ENCODE data around the gene GNAZ. TPM values are rescaled to one million over a fixed set of nuclear protein-coding genes. Genes with fewer than 3 reads are reported as not detected.

GNAZ gene
- total RNA-seq, 4 donors from 2014 or later, result 4.2 to 8.2 (median 4.8) TPM

DNA sequence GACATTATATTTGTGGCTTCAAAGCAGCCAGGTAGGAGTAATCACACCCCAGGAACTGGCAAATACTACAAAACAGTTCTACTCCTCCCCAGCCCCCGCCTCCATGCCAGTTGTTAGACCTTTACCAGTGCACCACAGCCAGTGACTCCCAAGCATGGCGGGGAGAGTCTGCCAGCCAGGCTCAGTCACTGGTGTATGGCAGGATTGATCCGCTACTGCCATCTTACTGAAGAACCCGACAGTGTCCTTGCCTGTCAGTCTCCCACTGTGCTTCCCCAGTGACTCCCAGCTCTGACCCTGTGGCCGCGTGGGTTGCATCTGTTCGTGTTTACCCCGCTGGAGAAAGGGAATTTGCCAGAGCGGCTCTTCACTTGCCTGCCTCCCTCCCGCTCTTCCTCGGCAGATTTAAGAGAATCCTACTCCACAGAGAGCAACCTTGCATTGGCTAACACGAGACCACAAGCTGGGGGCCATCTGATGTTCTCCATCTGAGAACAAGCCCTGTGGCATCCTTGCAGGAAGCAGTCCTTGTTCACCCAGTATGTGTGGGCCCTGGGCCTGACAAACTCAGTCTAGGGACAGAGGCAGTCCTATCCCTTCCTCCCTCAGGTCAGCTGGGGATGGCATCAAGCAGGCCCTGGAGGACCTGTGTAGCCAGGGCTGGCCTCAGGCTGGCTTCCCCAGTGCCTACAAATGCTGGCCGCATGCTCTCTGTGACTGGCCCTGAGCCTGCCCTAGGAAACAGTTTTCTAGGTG lies 33.1 kb downstream of the GNAZ start:
- 90 to 94% methylated on average over 12 to 13 of the region's 13 CpGs for WGBS, 2 donors
- intact Hi-C loops (cut with DNase I), result no loop called here

DNA sequence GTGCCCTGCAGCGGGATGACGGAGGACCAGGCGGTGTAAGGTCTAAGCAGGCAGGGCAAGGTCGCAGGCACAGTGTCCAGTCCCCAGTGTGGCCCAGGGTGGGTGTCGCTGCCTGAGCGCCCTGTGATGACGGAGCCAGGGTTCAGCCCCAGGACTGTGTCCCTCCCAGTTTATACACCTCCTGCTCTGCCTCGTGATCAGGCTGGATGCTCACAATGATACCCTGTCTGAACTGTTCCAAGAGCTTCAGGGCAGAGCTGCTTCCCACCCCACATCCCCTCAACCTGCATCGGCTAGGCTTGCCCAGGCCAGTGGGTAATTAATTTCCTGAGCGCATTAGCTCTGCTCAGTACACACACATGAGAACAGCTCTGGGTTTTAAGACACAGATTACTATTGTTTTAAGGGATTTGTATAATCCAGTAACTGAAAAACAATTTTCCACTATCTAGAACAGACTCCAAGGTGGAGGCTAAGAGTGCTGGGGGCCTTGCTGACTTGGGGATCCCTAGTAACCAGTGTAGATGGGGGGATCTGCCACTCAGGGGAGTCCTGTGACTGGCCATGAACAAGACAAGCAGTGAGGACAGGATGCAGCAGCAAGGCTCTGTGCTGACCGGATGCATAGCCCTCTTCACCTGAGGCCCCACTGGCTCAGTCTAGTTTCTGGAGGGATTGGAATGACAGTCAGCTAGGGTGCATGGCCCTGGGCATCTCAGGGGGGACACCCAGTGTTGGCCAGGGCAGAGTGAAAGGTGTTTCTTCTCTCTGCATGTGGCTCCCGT lies 34.1 kb downstream of the GNAZ start:
- TF ChIP-seq POLR2A (IDR thresholded peaks at IDR 0.05), result no peak
- TF ChIP-seq, protein P1, sequence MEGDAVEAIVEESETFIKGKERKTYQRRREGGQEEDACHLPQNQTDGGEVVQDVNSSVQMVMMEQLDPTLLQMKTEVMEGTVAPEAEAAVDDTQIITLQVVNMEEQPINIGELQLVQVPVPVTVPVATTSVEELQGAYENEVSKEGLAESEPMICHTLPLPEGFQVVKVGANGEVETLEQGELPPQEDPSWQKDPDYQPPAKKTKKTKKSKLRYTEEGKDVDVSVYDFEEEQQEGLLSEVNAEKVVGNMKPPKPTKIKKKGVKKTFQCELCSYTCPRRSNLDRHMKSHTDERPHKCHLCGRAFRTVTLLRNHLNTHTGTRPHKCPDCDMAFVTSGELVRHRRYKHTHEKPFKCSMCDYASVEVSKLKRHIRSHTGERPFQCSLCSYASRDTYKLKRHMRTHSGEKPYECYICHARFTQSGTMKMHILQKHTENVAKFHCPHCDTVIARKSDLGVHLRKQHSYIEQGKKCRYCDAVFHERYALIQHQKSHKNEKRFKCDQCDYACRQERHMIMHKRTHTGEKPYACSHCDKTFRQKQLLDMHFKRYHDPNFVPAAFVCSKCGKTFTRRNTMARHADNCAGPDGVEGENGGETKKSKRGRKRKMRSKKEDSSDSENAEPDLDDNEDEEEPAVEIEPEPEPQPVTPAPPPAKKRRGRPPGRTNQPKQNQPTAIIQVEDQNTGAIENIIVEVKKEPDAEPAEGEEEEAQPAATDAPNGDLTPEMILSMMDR (IDR thresholded peaks at IDR 0.05), result no peak
- Histone ChIP-seq H3K4me1 (peaks cover 6 to 27% of the 10 kb centered on the region in 2 donors), H3K36me3 (no peaks in the 10 kb centered on the region), H3K27ac (no peak overlapping the region), H3K27me3 (no peaks in the 10 kb centered on the region), H3K9me3 (no peaks in the 10 kb centered on the region), H3K4me3 (replicated peaks in 1 of 3) (no peak overlapping the region)
- 90% methylated on average over 10 to 12 of the region's 12 CpGs for WGBS, 2 donors
- intact Hi-C loops (cut with DNase I), result no loop called here
- no peak for DNase-seq

More for the DNA sequence above, 33.1 kb downstream of the GNAZ start:
- Histone ChIP-seq H3K36me3 (no peaks in the 10 kb centered on the region), H3K27me3 (no peaks in the 10 kb centered on the region), H3K4me3 (replicated peaks in 1 of 3) (no peak overlapping the region), H3K4me1 (peaks cover 16 to 37% of the 10 kb centered on the region in 2 donors), H3K9me3 (no peaks in the 10 kb centered on the region), H3K27ac (no peak overlapping the region)
- DNase-seq, result peak in 1 of 2 donors; percentile 17
- TF ChIP-seq, protein P1 (IDR thresholded peaks at IDR 0.05), result no peak
- TF ChIP-seq POLR2A (IDR thresholded peaks at IDR 0.05), result no peak

DNA sequence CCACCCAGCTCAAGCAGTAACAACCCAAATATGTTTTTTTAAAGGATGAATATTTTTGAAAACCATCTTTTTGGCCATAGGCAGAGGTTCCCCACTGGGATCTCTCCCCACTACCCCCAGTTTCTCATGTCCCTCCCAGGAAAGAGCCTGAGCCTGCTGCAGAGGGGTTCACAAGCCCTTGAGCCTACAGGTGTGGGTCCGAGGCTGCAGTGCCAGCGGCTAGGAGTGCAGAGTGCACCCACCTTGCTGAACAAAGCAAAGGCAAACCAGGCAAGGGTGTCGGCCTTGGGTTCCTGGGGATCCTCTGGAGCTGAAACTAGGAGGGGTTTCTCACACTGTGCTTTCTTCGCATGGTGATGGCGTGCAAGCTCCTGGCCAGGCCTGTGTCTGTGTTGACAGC lies 35.0 kb downstream of the GNAZ start:
- no peak for DNase-seq

DNA sequence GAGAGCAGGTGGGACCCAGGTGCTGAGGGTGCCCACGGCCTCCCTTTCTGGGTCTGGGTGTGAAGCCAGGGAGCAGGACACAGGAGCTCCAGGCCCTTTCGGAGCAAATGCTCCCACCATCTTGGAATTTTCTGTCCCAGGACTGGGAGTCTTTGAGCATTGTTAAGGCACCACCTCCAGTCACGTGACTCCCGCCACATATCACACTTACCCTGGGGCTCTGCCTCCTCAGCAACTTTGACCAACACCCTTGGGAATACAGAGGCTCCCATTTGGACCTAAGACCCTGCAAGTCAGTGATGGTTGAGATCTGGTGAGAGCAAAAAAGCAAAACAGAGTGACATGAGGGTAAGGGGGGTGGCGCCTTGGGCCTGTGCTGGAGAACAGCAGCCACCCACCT lies 35.6 kb downstream of the GNAZ start:
- Histone ChIP-seq H3K27me3 (no peaks in the 10 kb centered on the region), H3K36me3 (no peaks in the 10 kb centered on the region), H3K27ac (no peak overlapping the region), H3K4me3 (replicated peaks in 1 of 3) (no peak overlapping the region), H3K4me1 (peaks cover 0 to 18% of the 10 kb centered on the region in 2 donors), H3K9me3 (no peaks in the 10 kb centered on the region)
- no peak for DNase-seq
- TF ChIP-seq, protein P1 (IDR thresholded peaks at IDR 0.05), result no peak
- TF ChIP-seq POLR2A (IDR thresholded peaks at IDR 0.05), result no peak
- 93 to 94% methylated on average over 4 to 5 of the region's 5 CpGs for WGBS, 2 donors
- intact Hi-C loops (cut with DNase I), result no loop called here

More for the DNA sequence above, 35.0 kb downstream of the GNAZ start:
- Histone ChIP-seq H3K27ac (no peak overlapping the region), H3K4me3 (replicated peaks in 1 of 3) (no peak overlapping the region), H3K27me3 (no peaks in the 10 kb centered on the region), H3K9me3 (no peaks in the 10 kb centered on the region), H3K4me1 (peaks cover 0 to 18% of the 10 kb centered on the region in 2 donors), H3K36me3 (no peaks in the 10 kb centered on the region)
- intact Hi-C loops (cut with DNase I), result no loop called here
- WGBS, 2 donors, result 91 to 95% methylated on average over 5 of the region's 5 CpGs
- TF ChIP-seq, protein P1 (IDR thresholded peaks at IDR 0.05), result no peak
- TF ChIP-seq POLR2A (IDR thresholded peaks at IDR 0.05), result no peak

DNA sequence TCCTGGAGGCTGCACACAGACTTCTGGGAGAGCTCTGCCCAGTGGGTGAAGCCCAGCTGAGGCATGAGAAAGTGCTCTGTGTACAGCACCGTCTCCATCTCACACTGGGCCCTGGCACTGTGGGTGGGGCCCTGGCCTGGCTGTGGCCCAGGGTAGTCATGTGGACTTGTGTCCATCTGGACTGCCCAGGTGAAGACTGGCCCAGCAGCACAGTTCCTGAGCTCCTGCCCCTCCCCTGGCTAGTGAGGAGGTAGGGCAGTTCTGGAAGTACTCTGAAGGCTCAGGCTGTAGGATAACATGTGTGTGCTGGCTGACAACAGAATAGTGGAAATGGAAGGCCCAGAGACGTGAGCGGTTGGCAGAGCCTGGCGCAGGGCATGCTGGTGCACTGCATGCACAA lies 36.0 kb downstream of the GNAZ start:
- no peaks in the 10 kb centered on the region for H3K9me3 ChIP-seq
- no peak overlapping the region for H3K27ac ChIP-seq
- 90% methylated on average over 3 to 4 of the region's 4 CpGs for WGBS, 2 donors
- H3K27me3 ChIP-seq, result no peaks in the 10 kb centered on the region
- H3K4me3 ChIP-seq (replicated peaks in 1 of 3), result no peak overlapping the region
- TF ChIP-seq, protein P1 (IDR thresholded peaks at IDR 0.05), result no peak
- TF ChIP-seq POLR2A (IDR thresholded peaks at IDR 0.05), result no peak
- DNase-seq, result peak; percentile 57
- H3K4me1 ChIP-seq, result peaks cover 0 to 18% of the 10 kb centered on the region in 2 donors
- intact Hi-C loops (cut with DNase I), result no loop called here
- no peaks in the 10 kb centered on the region for H3K36me3 ChIP-seq

Data from thyroid gland (tissue), 4 donors.